M059J (cell line): ENCODE results near the gene SNCAIP. TPM values are rescaled to one million over a fixed set of nuclear protein-coding genes. Genes with fewer than 3 reads are reported as not detected.

Experiments used
- DNase-seq: peaks from one replicate; pipeline ENCODE4 v3.0.0-alpha.2; 2012; ENCODE audit warnings: low read depth
- total RNA-seq: library from RNA; depleted of rRNA; stranded (reverse); fragments of >200 nt; shearing (Covaris generic); gene quantifications from 2 replicates; pipeline ENCODE4 v1.2.3, GENCODE V29; 2014

Gene SNCAIP
- total RNA-seq, 1 experiment from 2014 or later = 0.39 TPM

- no peak for DNase-seq
Measured at GRCh38 chr5:122426301-122426700, 114.3 kb downstream of the SNCAIP start.

GRCh38 chr5:122427621-122428020, 115.6 kb downstream of the SNCAIP start:
- DNase-seq = no peak

- DNase-seq = no peak
Measured at GRCh38 chr5:122429545-122430318, 117.7 kb downstream of the SNCAIP start.

DNA sequence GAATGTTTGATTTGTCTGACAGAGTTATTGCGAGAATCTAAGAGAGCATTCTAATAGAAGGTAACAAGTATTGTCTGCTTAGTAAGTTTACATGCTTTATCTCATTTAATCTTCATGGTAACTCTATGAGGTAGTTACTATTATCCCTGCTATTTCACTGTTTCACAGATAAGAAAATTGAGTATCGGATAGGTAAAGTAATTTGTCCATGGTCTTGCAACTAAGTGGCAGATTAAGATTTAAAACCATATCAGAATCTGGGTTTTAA, 118.2 kb downstream of the SNCAIP start:
- no peak for DNase-seq

DNA sequence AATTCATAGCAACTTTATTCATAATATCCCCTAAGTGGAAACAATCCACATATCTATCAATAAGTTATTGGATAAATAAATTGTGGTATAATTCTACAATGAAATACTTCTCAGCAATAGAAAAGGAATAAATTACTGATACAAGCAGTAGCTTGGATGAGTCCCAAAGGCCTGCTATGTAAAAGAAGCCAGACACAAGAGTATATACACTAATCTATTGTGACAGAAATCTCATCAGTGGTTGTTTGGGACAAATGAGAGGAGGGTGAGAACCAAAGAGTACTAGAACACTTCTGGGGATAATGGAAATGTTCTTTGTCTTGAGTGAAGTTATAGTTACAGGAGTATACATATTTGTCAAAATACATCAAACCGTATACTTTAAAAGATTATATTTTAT, 119.3 kb downstream of the SNCAIP start:
- no peak for DNase-seq

- no peak for DNase-seq
Measured at GRCh38 chr5:122434205-122434970, 122.4 kb downstream of the SNCAIP start.

GRCh38 chr5:122435234-122435633, 123.2 kb downstream of the SNCAIP start:
- DNase-seq = no peak

GRCh38 chr5:122435761-122436160, 123.7 kb downstream of the SNCAIP start:
- no peak for DNase-seq

- no peak for DNase-seq
Measured at GRCh38 chr5:122436615-122437014, 124.6 kb downstream of the SNCAIP start.

- no peak for DNase-seq
Measured at GRCh38 chr5:122439645-122440044, 127.6 kb downstream of the SNCAIP start.

DNA sequence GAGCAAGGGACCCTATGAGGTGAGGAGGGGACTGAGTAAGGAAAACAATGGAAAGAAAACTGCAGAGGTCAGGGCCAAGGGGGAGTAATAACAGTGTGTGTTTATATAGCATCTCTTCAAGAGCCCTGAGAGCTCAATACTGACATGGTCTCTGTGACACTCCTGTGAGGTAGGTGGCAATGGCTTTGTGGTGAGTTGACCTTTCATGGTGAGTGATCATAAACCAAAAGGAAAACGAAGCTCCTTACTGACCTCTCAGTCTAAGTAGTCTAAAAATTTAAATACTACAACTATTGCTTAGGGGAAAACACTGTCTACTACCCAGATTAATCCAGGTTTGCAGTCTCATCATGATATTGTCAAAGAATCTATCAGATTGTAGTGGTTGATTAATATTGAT, 130.9 kb downstream of the SNCAIP start:
- no peak for DNase-seq

GRCh38 chr5:122444411-122444810, 132.4 kb downstream of the SNCAIP start:
- DNase-seq = no peak

DNA sequence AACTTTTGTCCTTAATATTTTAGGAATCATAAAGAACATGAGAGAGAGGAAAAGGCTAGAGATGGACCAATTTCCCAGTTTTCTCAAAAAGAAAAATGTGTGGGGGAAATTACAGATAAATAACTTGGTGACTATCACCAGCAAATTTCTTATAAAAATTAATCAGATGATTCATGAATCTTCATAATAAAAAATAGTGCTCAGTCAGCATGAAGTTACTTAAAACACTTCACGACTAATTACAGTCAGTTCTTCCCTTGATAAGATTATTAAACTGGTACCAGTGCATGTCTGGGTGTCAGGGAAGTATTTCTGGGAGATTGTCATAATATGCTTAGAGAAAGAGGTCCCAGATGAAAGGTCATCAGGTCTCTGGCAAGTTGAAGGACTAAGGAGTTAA, 133.0 kb downstream of the SNCAIP start:
- DNase-seq = no peak

GRCh38 chr5:122447072-122447471, 135.0 kb downstream of the SNCAIP start:
- no peak for DNase-seq

- DNase-seq = no peak
Measured at GRCh38 chr5:122447879-122448278, 135.8 kb downstream of the SNCAIP start.

- DNase-seq = no peak
Measured at GRCh38 chr5:122454541-122454940, 142.5 kb downstream of the SNCAIP start.

GRCh38 chr5:122455939-122456338, 143.9 kb downstream of the SNCAIP start:
- DNase-seq = no peak

GRCh38 chr5:122457178-122457826, 145.3 kb downstream of the SNCAIP start:
- no peak for DNase-seq

- DNase-seq = peak; percentile 8
Measured at GRCh38 chr5:122458278-122458872, 146.3 kb downstream of the SNCAIP start.

- DNase-seq = no peak
Measured at GRCh38 chr5:122462486-122462885, 150.4 kb downstream of the SNCAIP start.

- DNase-seq = no peak
Measured at GRCh38 chr5:122463221-122463620, 151.2 kb downstream of the SNCAIP start.

GRCh38 chr5:122464191-122464590, 152.2 kb downstream of the SNCAIP start:
- no peak for DNase-seq
